GM23338 (cell line): ENCODE data around the gene SYT13. TPM values are rescaled to one million over a fixed set of nuclear protein-coding genes. Genes with fewer than 3 reads are reported as not detected.

Source experiments
- ATAC-seq: fragments of 200-7000 bp; cut with Tn5 transposase; 3 replicates; pipeline ENCODE4 v1.9.1; 2020
- DNase-seq: peaks from one replicate; pipeline ENCODE4 v3.0.0-alpha.2; 2015; ENCODE audit warnings: low spot score
- H2AFZ ChIP-seq: fragments of 200-600 bp; sonication (generic); 2 replicates; pipeline ENCODE4 v1.8.0; 2016; ENCODE audit warnings: antibody characterized with exemption, mild to moderate bottlenecking, moderate library complexity
- H3F3A ChIP-seq: fragments of 200-600 bp; sonication (generic); replicated peaks from 2 replicates; pipeline ENCODE4 v1.8.0; 2017; ENCODE audit warnings: antibody characterized with exemption, mixed run types, low read depth
- H3K27ac ChIP-seq: fragments of 200-600 bp; sonication (generic); 2 replicates; pipeline ENCODE4 v1.6.1; 2016; ENCODE audit warnings: low read depth
- H3K27me3 ChIP-seq: fragments of 200-600 bp; sonication (generic); 2 replicates; pipeline ENCODE4 v1.8.0; 2016; ENCODE audit warnings: mild to moderate bottlenecking, mixed run types, moderate library complexity; ENCODE audit not compliant: insufficient read depth
- H3K36me3 ChIP-seq: fragments of 200-600 bp; sonication (generic); 2 replicates; pipeline ENCODE4 v1.8.0; 2016; ENCODE audit warnings: mild to moderate bottlenecking; ENCODE audit not compliant: insufficient read depth
- H3K4me1 ChIP-seq: fragments of 200-600 bp; sonication (generic); 2 replicates; pipeline ENCODE4 v1.8.0; 2016; ENCODE audit warnings: mild to moderate bottlenecking, moderate library complexity; ENCODE audit not compliant: insufficient read depth
- H3K4me2 ChIP-seq: fragments of 200-600 bp; sonication (generic); 2 replicates; pipeline ENCODE4 v1.7.1; 2017; ENCODE audit warnings: mixed run types
- H3K4me3 ChIP-seq: fragments of 200-600 bp; sonication (generic); 2 replicates; pipeline ENCODE4 v1.6.1; 2016; ENCODE audit warnings: mixed run types
- H3K79me2 ChIP-seq: fragments of 200-600 bp; sonication (generic); replicated peaks from 2 replicates; pipeline ENCODE4 v1.8.0; 2017; ENCODE audit warnings: mild to moderate bottlenecking; ENCODE audit not compliant: insufficient read depth
- H3K9me2 ChIP-seq: fragments of 200-600 bp; sonication (generic); 2 replicates; pipeline ENCODE4 v1.8.0; 2017; ENCODE audit not compliant: insufficient read depth
- H4K20me1 ChIP-seq: fragments of 200-600 bp; sonication (generic); replicated peaks from 2 replicates; pipeline ENCODE4 v1.8.0; 2017; ENCODE audit warnings: mild to moderate bottlenecking; ENCODE audit not compliant: insufficient read depth
- H3K27ac Mint-ChIP-seq: 2 replicates; pipeline ENCODE4 v1.8.0; 2020; ENCODE audit warnings: inconsistent platforms, mild to moderate bottlenecking, moderate library complexity, mixed read lengths
- H3K27me3 Mint-ChIP-seq: 3 replicates; pipeline ENCODE4 v1.8.0; 2022; ENCODE audit warnings: low read depth, mild to moderate bottlenecking, moderate library complexity, mixed read lengths, inconsistent platforms; ENCODE audit not compliant: insufficient read depth, poor library complexity
- H3K36me3 Mint-ChIP-seq: 3 replicates; pipeline ENCODE4 v1.8.0; 2021; ENCODE audit warnings: low read depth, mild to moderate bottlenecking, inconsistent platforms, moderate library complexity, mixed read lengths
- H3K4me1 Mint-ChIP-seq: 3 replicates; pipeline ENCODE4 v1.8.0; 2020; ENCODE audit warnings: mild to moderate bottlenecking, inconsistent platforms, mixed read lengths
- H3K4me3 Mint-ChIP-seq: 3 replicates; pipeline ENCODE4 v1.8.0; 2021; ENCODE audit warnings: moderate library complexity, mild to moderate bottlenecking, inconsistent platforms, mixed read lengths
- H3K9me3 Mint-ChIP-seq: 3 replicates; pipeline ENCODE4 v1.8.0; 2020; ENCODE audit warnings: moderate library complexity, mild to moderate bottlenecking, inconsistent platforms, mixed read lengths
- REST ChIP-seq: IDR thresholded peaks from one replicate; pipeline ENCODE4 v1.6.1; 2018; ENCODE audit warnings: antibody characterized with exemption; ENCODE audit not compliant: unreplicated experiment
- STAT1 ChIP-seq: IDR thresholded peaks from one replicate; pipeline ENCODE4 v1.6.1; 2016; ENCODE audit warnings: antibody characterized with exemption; ENCODE audit not compliant: unreplicated experiment
- ZNF114 ChIP-seq: fragments of 250-450 bp; sonication (Bioruptor Pico); IDR thresholded peaks from 2 replicates; pipeline ENCODE4 v1.5.0; 2020; ENCODE audit warnings: mild to moderate bottlenecking, moderate library complexity
- ZNF462 ChIP-seq: fragments of 250-450 bp; sonication (Bioruptor Pico); IDR thresholded peaks from 2 replicates; pipeline ENCODE4 v1.5.0; 2020; ENCODE audit warnings: mild to moderate bottlenecking, moderate library complexity
- polyA plus RNA-seq: library from polyadenylated mRNA; unstranded; fragments of >200 nt; fragmentation: Nextera tagmentation; extraction: Ambion mirVana; gene quantifications from 2 replicates; pipeline ENCODE4 v1.2.1, GENCODE V29; 2016
- total RNA-seq: library from RNA; depleted of rRNA; stranded (reverse); fragments of >200 nt; shearing (Covaris generic); gene quantifications from 2 replicates; pipeline ENCODE4 v1.2.3, GENCODE V29; 2014

SYT13 gene
- total and polyA plus RNA-seq, 2 experiments from 2014 or later = 3.4 to 16.3 TPM

GRCh38 chr11:45320371-45320770, 34.2 kb upstream of the SYT13 start:
- H3K9me3 Mint-ChIP-seq = no peaks in the 10 kb centered on the region
- Histone ChIP-seq H3K27ac (no peak overlapping the region), H3K4me3 (no peak overlapping the region), H3K36me3 (no peaks in the 10 kb centered on the region), H3K4me2 (no peak overlapping the region), H2AFZ (no peak overlapping the region), H3K79me2 (no peaks in the 10 kb centered on the region), H3K9me2 (no peaks in the 10 kb centered on the region; the same call in 1 of the 2 replicates), H3K4me1 (no peaks in the 10 kb centered on the region), H3F3A (no peaks in the 10 kb centered on the region), H3K27me3 (no peaks in the 10 kb centered on the region), H4K20me1 (no peaks in the 10 kb centered on the region)
- TF ChIP-seq ZNF114 (CRISPR knock-in tag) (no peak), STAT1 (no peak), ZNF462 (CRISPR knock-in tag) (no peak), REST (no peak)
- no peak overlapping the region for H3K27ac Mint-ChIP-seq
- peaks cover 3% of the 10 kb centered on the region for H3K27me3 Mint-ChIP-seq
- no peak for DNase-seq
- H3K4me1 Mint-ChIP-seq = no peaks in the 10 kb centered on the region
- H3K36me3 Mint-ChIP-seq = no peaks in the 10 kb centered on the region
- no peak overlapping the region for H3K4me3 Mint-ChIP-seq
- ATAC-seq = no peak
